ENCODE results near the gene PARP3. TPM values are rescaled to one million over a fixed set of nuclear protein-coding genes. Genes with fewer than 3 reads are reported as not detected.
"Not testable (repeated sequence)": the region's sequence is repeated elsewhere in the genome, so short reads cannot be mapped to it uniquely, and the experiment has no call there.

Gene PARP3
- 29.5 TPM for total RNA-seq

GRCh38 chr3:51941798-51942602, at the start of gene PARP3, which contains the start of gene RRP9:
PARP3 (plus strand) TSS chr3:51942363; CDS start chr3:51943356, 993 bp downstream.
RRP9 (minus strand) TSS chr3:51941904; CDS start chr3:51941867, 37 bp downstream.
- Histone ChIP-seq H3K36me3 (peaks cover 6 to 20% of the 10 kb centered on the region in 2 donors), H3K27ac (peak within 1 kb of the TSS; percentile 97 to 98), H3K4me3 (peak within 1 kb of the TSS; percentile 77 to 91), H3K9me3 (no peaks in the 10 kb centered on the region), H3K4me1 (peaks cover 14 to 23% of the 10 kb centered on the region in 2 donors), H3K27me3 (no peaks in the 10 kb centered on the region)
- TF ChIP-seq CTCF (IDR thresholded peaks at IDR 0.05), result peak; percentile 99
- intact Hi-C loops (cut with DNase I), result loop anchor here (1.0 to 10.0 kb wide), 6 partner anchors 25 to 763 kb away; partner anchors contain the start of genes ABHD14B, DUSP7, GLT8D1 and MANF
- peak; percentile 100 for DNase-seq (ENCODE audit: low spot score in 2 of 2)

- no peak for TF ChIP-seq CTCF (IDR thresholded peaks at IDR 0.05)
- Histone ChIP-seq H3K27ac (no peak overlapping the region), H3K36me3 (no peaks in the 10 kb centered on the region), H3K9me3 (no peaks in the 10 kb centered on the region), H3K4me1 (no peaks in the 10 kb centered on the region), H3K27me3 (no peaks in the 10 kb centered on the region), H3K4me3 (no peak overlapping the region)
- intact Hi-C loops (cut with DNase I), result no loop called here
- no peak for DNase-seq (ENCODE audit: low spot score in 2 of 2)
These were observed 47.8 kb upstream of the PARP3 start for GRCh38 chr3:51894391-51894790.

- Histone ChIP-seq H3K27me3 (no peaks in the 10 kb centered on the region), H3K4me3 (no peak overlapping the region), H3K27ac (no peak overlapping the region), H3K36me3 (no peaks in the 10 kb centered on the region), H3K4me1 (no peaks in the 10 kb centered on the region), H3K9me3 (no peaks in the 10 kb centered on the region)
- no peak for DNase-seq (ENCODE audit: low spot score in 2 of 2)
- no peak for TF ChIP-seq CTCF (IDR thresholded peaks at IDR 0.05)
- intact Hi-C loops (cut with DNase I), result no loop called here
These were observed 47.2 kb upstream of the PARP3 start for GRCh38 chr3:51894939-51895338.

- H3K36me3 ChIP-seq, result no peaks in the 10 kb centered on the region
- no peak overlapping the region for H3K4me3 ChIP-seq
- no peaks in the 10 kb centered on the region for H3K9me3 ChIP-seq
- H3K4me1 ChIP-seq, result no peaks in the 10 kb centered on the region
- H3K27ac ChIP-seq, result no peak overlapping the region
- TF ChIP-seq CTCF (IDR thresholded peaks at IDR 0.05), result no peak
- intact Hi-C loops (cut with DNase I), result no loop called here
- DNase-seq (ENCODE audit: low spot score in 2 of 2), result no peak
- H3K27me3 ChIP-seq, result no peaks in the 10 kb centered on the region
These were observed 45.4 kb upstream of the PARP3 start for GRCh38 chr3:51896607-51897305.

GRCh38 chr3:51897391-51897790, 44.8 kb upstream of the PARP3 start:
- intact Hi-C loops (cut with DNase I), result no loop called here
- Histone ChIP-seq H3K9me3 (no peaks in the 10 kb centered on the region), H3K27me3 (no peaks in the 10 kb centered on the region), H3K36me3 (no peaks in the 10 kb centered on the region), H3K27ac (no peak overlapping the region), H3K4me3 (no peak overlapping the region), H3K4me1 (no peaks in the 10 kb centered on the region)
- no peak for DNase-seq (ENCODE audit: low spot score in 2 of 2)
- TF ChIP-seq CTCF (IDR thresholded peaks at IDR 0.05), result no peak

- H3K27ac ChIP-seq; H3K9me3 ChIP-seq; H3K27me3 ChIP-seq; H3K36me3 ChIP-seq; intact Hi-C loops (cut with DNase I); H3K4me3 ChIP-seq; H3K4me1 ChIP-seq; DNase-seq (ENCODE audit: low spot score in 2 of 2): not testable (repeated sequence)
These were observed 42.1 kb upstream of the PARP3 start for GRCh38 chr3:51900043-51900442.

- H3K4me1 ChIP-seq; H3K27ac ChIP-seq; H3K9me3 ChIP-seq; DNase-seq (ENCODE audit: low spot score in 2 of 2); H3K27me3 ChIP-seq; H3K4me3 ChIP-seq; H3K36me3 ChIP-seq; intact Hi-C loops (cut with DNase I): not testable (repeated sequence)
These were observed 39.8 kb upstream of the PARP3 start for GRCh38 chr3:51902361-51902760.

Data from ascending aorta (tissue), 2 donors.